H54 (cell line): ENCODE results near the gene CDC34.

ENCODE experiments used
- DNase-seq: peaks from one replicate; pipeline ENCODE4 v3.0.0; 2011; ENCODE audit warnings: low spot score, mixed read lengths; ENCODE audit not compliant: insufficient read length
- FAIRE-seq: peaks from 3 replicates; lab custom pipeline; 2011; peaks lifted over from hg19 to GRCh38; lab: Jason Lieb, UNC
- POLR2A ChIP-seq: IDR thresholded peaks from 2 replicates; pipeline ENCODE4 v1.6.1; 2011; ENCODE audit warnings: low read depth, mild to moderate bottlenecking, low read length

The CDC34 gene

DNA sequence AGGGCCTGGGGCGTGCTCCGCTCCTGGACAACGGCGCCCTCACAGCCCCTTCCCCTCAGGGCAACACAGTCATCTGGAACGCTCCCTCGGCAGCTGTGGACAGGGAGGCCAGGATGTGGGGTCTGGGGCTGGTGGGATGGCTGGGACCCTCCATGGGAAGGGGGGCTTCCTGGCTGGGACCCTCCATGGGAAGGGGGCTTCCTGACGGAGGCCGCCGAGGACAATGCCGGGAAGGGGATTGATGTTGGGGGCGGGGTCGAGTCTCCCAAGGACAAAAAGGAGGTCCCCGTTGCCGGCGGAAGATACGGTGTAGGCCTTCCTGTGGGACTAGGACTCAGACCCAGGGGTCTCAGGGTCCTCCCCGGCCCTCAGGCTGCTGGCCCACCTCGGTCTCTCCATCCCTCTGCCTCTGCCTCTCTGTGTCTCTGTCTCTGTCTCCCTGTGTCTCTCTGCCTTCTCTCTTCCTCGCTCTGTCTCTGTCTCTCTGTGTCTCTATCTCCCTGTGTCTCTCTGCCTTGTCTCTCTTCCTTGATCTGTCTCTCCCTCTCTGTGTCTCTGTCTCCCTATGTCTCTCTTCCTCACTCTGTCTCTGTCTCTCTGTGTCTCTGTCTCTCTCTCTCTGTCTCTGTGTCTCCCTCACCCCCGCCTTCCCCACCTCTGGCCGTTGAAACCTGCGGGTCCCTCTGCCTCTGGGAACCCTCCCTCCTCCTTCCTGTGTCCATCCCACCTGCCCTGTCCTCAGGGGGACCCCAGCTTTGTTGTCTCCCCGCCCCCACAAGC, 38.0 kb upstream of the CDC34 start:
- FAIRE-seq (no peak), DNase-seq (no peak)
- TF ChIP-seq POLR2A, result no peak

DNA sequence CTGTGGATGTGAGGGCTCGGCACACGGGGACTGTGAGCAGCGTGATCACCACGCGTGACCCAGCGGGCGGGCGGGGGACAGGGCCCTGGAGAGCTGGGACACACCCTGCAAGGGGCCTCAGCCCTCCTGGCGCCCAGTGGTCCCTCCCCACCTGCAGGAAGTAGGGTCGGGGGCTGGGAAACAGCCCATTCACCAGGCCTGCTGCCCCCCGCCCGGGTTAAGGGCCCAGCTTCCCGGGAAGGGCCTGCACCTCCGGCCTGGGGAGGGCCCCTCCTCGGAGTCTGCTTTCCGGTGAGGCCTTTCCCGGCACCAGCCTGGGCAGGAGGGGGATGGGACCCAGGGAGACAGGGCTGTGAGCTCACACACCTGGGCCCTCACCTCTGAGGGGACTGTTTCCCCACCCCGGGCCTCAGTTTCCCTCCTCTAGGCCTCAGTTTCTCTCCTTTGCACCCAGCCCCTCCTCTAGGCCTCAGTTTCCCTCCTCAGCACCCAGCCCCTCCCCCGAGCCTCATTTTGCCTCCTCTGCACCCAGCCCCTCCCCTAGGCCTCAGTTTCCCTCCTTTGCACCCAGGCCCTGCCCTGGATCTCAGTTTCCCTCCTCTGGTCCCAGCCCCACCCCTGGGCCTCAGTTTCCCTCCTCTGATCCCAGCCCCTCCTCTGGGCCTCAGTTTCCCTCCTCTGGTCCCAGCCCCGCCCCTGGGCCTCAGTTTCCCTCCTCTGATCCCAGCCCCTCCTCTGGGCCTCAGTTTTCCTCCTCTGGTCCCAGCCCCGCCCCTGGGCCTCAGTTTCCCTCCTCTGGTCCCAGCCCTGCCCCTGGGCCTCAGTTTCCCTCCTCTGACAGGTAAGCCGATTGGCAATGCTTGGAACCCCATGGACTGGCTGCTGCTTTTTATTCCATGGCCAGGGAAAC, 37.1 kb upstream of the CDC34 start:
- DNase-seq (no peak), FAIRE-seq (no peak)
- no peak for TF ChIP-seq POLR2A

DNA sequence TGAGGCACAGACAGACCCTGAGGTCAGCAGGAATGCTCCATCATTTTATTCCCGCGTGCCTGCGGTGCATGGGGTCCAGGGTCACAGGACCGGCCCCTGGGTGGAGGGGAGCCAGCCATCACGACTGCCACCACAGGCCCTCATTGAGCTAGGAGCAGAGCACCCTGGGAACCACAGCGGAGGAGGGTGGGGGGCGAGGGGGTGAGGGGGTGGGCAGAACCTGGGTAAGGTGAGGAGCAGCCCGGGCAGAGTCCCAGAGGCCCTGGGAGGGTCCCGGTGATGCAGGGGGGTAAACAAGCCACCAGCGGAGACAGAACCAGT, 36.5 kb upstream of the CDC34 start:
- FAIRE-seq (no peak), DNase-seq (no peak)

DNA sequence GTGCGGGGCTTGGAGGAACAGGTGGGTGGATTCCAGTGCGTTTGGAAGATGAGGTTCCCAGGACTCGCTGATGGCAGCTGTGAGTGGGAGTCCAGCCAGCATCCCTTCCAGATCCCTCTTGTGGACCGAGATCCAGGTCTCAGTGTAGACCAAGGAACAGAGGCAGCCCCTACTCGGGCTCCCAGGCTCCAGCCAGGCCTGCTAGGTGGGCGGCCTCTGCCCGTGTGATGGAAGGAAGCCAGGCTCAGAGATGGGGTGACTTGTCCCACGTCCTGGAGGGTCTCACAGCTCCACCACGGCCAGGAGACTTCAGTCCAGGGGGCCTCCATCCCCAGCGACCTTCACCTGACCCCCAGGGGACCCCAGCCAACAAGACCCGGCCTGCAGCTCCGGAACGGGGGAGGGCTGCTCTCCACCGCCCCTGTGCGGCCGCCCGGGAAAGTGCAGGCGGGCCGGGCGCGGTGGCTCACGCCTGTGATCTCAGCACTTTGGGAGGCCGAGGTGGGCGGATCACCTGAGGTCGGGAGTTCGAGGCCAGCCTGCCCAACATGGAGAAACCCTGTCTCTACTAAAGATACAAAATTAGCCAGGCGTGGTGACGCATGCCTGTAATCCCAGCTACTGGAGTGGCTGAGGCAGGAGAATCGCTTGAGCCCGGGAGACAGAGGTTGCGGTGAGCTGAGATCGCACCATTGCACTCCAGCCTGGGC, 36.0 kb upstream of the CDC34 start:
- peak; percentile 63 for DNase-seq
- no peak for TF ChIP-seq POLR2A
- FAIRE-seq, result no peak

More for the DNA sequence above, 36.5 kb upstream of the CDC34 start:
- TF ChIP-seq POLR2A, result no peak

DNA sequence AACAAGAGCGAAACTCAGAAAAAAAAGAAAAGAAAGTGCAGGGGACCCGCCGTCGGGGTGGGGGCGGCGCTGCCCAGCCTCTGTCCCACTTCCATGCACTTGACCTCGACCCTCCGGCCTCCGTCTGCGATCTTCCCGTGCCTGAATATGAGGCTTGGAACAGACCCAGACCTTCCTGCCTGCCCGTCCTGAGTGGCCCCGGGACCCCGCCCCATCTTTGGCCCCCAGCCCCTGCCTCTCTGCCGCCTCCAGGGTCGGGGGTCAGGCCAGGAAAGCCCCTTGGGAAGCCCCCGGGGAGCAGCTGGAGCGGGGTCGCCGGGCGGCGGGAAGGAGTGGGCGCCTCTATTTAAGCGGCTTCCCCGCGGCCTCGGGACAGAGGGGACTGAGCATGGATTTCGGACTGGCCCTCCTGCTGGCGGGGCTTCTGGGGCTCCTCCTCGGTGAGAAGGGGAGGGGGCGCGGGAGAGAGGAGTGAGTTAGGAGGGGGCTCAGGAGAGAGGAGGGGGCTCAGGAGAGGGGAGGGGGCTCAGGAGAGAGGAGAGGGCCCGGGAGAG, 35.4 kb upstream of the CDC34 start, which contains the start of gene MADCAM1:
TSS of gene MADCAM1 (plus strand) at position 375 of the 554 bp plus-strand sequence. CDS start at position 389, 14 bp downstream.
- FAIRE-seq (no peak), DNase-seq (no peak)
- TF ChIP-seq POLR2A, result no peak

DNA sequence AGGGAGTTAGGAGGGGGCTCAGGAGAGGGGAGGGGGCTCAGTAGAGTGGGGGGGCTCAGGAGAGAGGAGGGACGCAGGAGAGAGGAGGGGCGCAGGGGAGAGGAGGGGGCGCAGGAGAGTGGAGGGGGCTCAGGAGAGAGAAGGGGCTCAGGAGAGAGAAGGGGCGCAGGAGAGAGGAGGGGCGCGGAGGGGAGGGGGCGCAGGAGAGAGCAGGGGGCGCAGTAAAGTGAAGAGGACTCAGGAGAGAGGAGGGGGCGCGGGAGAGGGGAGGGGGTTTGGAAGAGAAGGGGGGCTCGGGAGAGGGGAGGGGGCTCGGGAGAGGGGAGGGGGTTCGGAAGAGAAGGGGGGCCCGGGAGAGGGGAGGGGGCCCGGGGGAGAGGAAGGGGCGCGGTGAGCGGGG, 34.6 kb upstream of the CDC34 start:
- FAIRE-seq (no peak), DNase-seq (no peak)
- no peak for TF ChIP-seq POLR2A

DNA sequence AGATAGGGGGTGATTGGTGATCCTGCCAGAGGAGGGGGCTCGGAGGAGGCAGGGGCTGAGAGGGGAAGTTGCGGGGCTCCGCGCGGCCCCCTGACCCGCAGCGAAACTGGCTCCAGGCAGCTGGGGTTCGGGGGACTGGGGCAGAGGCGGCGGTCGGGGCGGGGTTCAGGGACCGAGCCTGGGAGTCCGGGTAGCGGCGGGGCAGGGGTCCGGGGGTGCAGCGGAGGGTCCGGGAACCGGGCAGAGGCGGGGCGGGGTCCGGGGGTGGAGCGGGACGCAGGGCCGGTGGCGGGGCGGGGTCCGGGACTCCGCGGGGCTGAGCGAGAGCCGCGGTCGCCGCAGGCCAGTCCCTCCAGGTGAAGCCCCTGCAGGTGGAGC, 34.1 kb upstream of the CDC34 start:
- TF ChIP-seq POLR2A, result no peak
- DNase-seq, result no peak
- FAIRE-seq, result no peak

DNA sequence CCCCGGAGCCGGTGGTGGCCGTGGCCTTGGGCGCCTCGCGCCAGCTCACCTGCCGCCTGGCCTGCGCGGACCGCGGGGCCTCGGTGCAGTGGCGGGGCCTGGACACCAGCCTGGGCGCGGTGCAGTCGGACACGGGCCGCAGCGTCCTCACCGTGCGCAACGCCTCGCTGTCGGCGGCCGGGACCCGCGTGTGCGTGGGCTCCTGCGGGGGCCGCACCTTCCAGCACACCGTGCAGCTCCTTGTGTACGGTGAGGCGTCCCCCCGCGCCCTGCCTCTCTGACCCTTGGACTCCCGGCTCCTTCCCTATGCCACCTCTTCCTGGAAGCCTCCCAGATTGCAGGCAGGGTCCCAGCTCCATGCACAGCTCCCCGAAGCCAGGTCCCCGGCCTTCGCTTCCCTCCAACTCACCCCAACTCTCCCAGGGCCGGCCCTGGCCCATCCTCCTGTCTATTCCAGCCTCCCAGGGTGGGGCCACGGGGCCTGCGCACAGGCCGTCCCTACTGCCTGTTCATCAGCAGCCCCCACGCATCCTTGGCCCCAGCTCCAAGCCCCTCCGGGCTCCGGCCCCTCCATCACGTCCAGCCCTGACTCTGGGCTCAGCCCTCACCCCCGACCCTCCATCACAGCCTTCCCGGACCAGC, 33.6 kb upstream of the CDC34 start:
- DNase-seq (no peak), FAIRE-seq (no peak)
- TF ChIP-seq POLR2A, result no peak

DNA sequence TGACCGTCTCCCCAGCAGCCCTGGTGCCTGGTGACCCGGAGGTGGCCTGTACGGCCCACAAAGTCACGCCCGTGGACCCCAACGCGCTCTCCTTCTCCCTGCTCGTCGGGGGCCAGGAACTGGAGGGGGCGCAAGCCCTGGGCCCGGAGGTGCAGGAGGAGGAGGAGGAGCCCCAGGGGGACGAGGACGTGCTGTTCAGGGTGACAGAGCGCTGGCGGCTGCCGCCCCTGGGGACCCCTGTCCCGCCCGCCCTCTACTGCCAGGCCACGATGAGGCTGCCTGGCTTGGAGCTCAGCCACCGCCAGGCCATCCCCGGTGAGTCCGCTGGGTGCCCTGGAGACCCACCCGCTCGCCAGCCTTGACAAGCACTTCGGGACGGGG, 33.1 kb upstream of the CDC34 start:
- DNase-seq, result no peak
- no peak for FAIRE-seq
- no peak for TF ChIP-seq POLR2A

DNA sequence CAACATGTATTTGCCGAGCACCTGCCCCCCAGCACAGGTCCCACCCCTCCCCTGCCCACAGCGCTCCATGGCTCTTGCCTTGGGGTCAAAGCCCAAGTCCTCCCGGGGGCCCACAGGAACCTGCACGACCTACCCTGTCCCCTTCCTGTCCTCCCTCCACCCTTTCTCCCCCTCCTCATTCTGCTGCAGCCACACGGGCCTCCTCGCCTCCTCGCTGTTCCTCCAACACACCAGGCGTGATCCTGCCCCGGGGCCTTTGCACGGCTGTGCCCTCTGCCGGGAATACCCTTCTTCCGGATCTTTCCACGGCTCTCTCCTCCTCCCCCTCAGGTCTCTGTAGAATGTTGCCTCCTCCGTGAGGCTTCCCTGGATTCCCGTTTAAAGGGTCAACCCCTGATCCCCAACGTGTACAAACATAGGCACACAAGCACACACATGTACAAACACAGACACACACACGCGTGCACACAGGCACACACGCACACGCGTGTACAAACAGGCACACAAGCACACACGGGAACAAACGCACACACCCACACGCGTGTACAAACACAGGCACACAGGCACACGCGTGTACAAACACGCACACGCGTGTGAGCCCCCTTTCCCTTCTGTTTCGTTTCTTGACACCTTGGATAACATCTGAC, 32.5 kb upstream of the CDC34 start:
- DNase-seq (no peak), FAIRE-seq (no peak)
- TF ChIP-seq POLR2A, result no peak

DNA sequence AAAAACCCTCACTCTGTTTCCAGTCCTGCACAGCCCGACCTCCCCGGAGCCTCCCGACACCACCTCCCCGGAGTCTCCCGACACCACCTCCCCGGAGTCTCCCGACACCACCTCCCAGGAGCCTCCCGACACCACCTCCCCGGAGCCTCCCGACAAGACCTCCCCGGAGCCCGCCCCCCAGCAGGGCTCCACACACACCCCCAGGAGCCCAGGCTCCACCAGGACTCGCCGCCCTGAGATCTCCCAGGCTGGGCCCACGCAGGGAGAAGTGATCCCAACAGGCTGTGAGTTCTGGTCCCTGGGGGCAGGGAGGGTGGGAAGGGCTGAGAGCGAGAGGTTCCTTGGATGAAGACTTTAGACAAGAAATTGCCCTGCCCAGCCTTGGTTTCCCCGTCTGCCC, 29.9 kb upstream of the CDC34 start:
- FAIRE-seq, result no peak

DNA sequence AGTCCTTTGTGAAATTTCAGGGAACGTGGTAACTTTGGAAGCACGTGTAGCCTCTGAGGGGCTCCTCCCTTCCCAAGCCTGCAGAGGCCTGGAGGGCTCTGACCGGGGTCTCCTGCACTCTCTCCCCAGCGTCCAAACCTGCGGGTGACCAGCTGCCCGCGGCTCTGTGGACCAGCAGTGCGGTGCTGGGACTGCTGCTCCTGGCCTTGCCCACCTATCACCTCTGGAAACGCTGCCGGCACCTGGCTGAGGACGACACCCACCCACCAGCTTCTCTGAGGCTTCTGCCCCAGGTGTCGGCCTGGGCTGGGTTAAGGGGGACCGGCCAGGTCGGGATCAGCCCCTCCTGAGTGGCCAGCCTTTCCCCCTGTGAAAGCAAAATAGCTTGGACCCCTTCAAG, 26.9 kb upstream of the CDC34 start:
- no peak for DNase-seq
- no peak for FAIRE-seq
- no peak for TF ChIP-seq POLR2A

More for the DNA sequence above, 29.9 kb upstream of the CDC34 start:
- DNase-seq, result no peak
- no peak for TF ChIP-seq POLR2A
